Lower lobe of right lung (tissue), 2 donors: ENCODE measurements around the gene IFI27L2. TPM values are rescaled to one million over a fixed set of nuclear protein-coding genes. Genes with fewer than 3 reads are reported as not detected.

Source experiments
- ATAC-seq, 2 donors: fragments of 200-7000 bp; cut with Tn5 transposase; one replicate each; pipeline ENCODE4 v1.9.1; 2020 to 2022; ENCODE audit warnings: mild to moderate bottlenecking in 2 of 2, moderate library complexity in 2 of 2
- DNase-seq: peaks from one replicate; pipeline ENCODE4 v3.0.0-alpha.2; 2020
- H3K27ac ChIP-seq: fragments of 200-600 bp; one replicate; pipeline ENCODE4 v1.8.0; 2022
- H3K27me3 ChIP-seq: fragments of 200-600 bp; one replicate; pipeline ENCODE4 v1.8.0; 2022; ENCODE audit warnings: low read depth
- H3K36me3 ChIP-seq: fragments of 200-600 bp; one replicate; pipeline ENCODE4 v1.8.0; 2022; ENCODE audit warnings: mild to moderate bottlenecking
- H3K4me1 ChIP-seq: fragments of 200-600 bp; one replicate; pipeline ENCODE4 v1.8.0; 2022
- H3K4me3 ChIP-seq: fragments of 200-600 bp; one replicate; pipeline ENCODE4 v1.8.0; 2022; ENCODE audit warnings: mild to moderate bottlenecking
- H3K9me3 ChIP-seq: fragments of 200-600 bp; one replicate; pipeline ENCODE4 v1.8.0; 2022
- CTCF ChIP-seq: fragments of 200-600 bp; IDR thresholded peaks from one replicate; pipeline ENCODE4 v1.8.0; 2022; ENCODE audit warnings: antibody characterized with exemption, mild to moderate bottlenecking
- intact Hi-C: fragments of 100-400 bp; cut with DNase I; formaldehyde crosslinking; loops from one replicate; pipeline ENCODE4 v1.11.0; 2022
- total RNA-seq: library from RNA; stranded (reverse); fragmentation: NEBNext Ultra II Directional; extraction: Animal tissue kit (Norgen Biotek cat#: 25700); gene quantifications from one replicate; pipeline ENCODE4 v1.2.1, GENCODE V29; 2021
- donor health status: DM: no; HTN: yes; CAD: no; lungs with severe emphysema.

The IFI27L2 gene
- total RNA-seq, 1 donor from 2014 or later: 49.7 TPM

GRCh38 chr14:94170136-94170535 is 40.7 kb upstream of the IFI27L2 start:
- DNase-seq (no peak), ATAC-seq (no peak)
- Histone ChIP-seq H3K27me3 (peaks cover 7% of the 10 kb centered on the region), H3K4me3 (no peak overlapping the region), H3K27ac (no peak overlapping the region), H3K9me3 (no peaks in the 10 kb centered on the region), H3K4me1 (peaks cover 9% of the 10 kb centered on the region), H3K36me3 (no peaks in the 10 kb centered on the region)
- no peak for TF ChIP-seq CTCF
- intact Hi-C loops: no loop called here

- Histone ChIP-seq H3K27me3 (no peaks in the 10 kb centered on the region), H3K4me3 (no peak overlapping the region), H3K4me1 (peaks cover 14% of the 10 kb centered on the region), H3K9me3 (no peaks in the 10 kb centered on the region), H3K27ac (no peak overlapping the region), H3K36me3 (no peaks in the 10 kb centered on the region)
- DNase-seq: no peak
- intact Hi-C loops: no loop called here
- ATAC-seq: peak in 1 of 2 donors; percentile 8
- TF ChIP-seq CTCF: no peak
These were observed 36.3 kb upstream of the IFI27L2 start for GRCh38 chr14:94165744-94166143.

DNA sequence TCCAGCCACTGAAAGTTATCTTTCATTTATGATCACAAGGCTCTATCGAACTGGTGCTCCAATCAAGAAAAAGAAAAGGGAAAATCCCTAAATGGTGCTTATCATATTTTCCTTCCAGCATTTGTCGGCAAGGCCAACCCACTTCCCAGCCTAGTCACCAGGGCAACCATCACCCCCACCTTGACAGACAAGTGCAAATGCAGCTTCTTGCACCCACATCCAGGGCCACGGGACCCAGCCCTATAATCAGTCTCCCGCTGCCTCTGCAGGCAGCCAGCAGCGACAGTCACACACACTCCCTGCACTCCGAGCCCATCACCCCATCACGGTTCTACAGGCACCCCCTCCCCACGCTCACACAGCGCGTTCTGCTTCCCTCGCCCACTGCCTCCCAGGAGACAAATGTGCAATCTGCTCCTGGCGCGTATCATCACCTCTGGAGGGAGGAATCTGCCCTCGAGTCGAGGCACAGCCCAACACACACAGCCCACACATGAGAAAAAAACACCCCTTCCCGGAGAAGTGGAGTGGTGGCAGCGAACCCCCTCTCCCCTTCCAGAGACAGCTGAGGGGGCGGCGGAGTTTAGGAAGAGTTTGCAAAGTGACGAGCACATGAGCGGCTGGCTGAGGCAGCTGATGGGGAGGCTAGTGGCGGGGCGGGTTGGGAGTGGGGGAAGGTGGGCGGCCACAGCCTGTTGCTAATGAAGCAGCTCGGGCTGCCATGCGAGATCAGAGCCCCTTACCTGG is 35.5 kb upstream of the IFI27L2 start:
- no peaks in the 10 kb centered on the region for H3K27me3 ChIP-seq
- H3K27ac ChIP-seq: no peak overlapping the region
- peaks cover 14% of the 10 kb centered on the region for H3K4me1 ChIP-seq
- no peak overlapping the region for H3K4me3 ChIP-seq
- intact Hi-C loops: no loop called here
- H3K9me3 ChIP-seq: no peaks in the 10 kb centered on the region
- peak in 1 of 2 donors; percentile 32 for ATAC-seq
- TF ChIP-seq CTCF: no peak
- no peaks in the 10 kb centered on the region for H3K36me3 ChIP-seq
- DNase-seq: no peak

DNA sequence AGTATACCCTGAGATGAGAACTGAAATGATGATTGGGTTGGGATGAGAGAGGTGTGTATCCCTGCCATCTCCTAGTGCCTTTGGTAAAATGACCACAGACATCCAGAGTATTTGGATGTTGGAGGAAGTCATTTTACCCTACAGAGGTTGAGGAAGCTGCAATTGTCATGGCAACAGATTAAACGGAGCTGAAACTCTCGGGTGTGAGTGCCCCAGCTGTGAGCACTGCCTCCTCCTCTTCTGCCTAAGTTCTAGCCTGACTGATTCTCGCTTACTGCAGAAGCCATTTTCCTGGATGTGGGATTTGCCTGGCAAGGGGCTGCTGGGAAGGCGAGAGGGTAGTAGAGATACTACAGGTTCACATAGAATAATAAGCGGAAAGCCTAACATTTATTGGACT is 34.4 kb upstream of the IFI27L2 start:
- no peak overlapping the region for H3K4me3 ChIP-seq
- peaks cover 14% of the 10 kb centered on the region for H3K4me1 ChIP-seq
- no peak overlapping the region for H3K27ac ChIP-seq
- H3K36me3 ChIP-seq: no peaks in the 10 kb centered on the region
- intact Hi-C loops: no loop called here
- H3K9me3 ChIP-seq: no peaks in the 10 kb centered on the region
- ATAC-seq (no peak), DNase-seq (no peak)
- TF ChIP-seq CTCF: no peak
- no peaks in the 10 kb centered on the region for H3K27me3 ChIP-seq

DNA sequence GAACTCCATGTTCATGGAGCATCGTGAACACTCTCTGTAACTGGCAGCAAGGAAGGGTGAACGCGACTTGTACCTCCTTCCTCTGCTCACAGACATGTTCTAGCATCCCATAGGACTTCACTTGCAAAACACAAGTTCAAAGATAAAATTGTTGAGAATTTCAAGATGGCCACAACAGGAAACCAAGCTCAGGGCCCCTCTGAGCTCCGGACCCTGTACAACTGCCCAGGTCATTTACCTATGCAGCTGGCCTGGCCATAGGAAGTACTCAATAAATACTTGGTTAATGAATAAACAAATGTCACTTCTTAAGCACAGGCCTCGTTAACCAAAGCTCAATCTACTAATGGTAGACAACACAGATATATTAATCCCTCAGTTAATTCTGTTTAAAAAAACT is 33.1 kb upstream of the IFI27L2 start:
- Histone ChIP-seq H3K4me3 (no peak overlapping the region), H3K27me3 (no peaks in the 10 kb centered on the region), H3K27ac (no peak overlapping the region), H3K4me1 (peaks cover 18% of the 10 kb centered on the region), H3K9me3 (no peaks in the 10 kb centered on the region), H3K36me3 (no peaks in the 10 kb centered on the region)
- no peak for ATAC-seq
- intact Hi-C loops: no loop called here
- no peak for TF ChIP-seq CTCF
- no peak for DNase-seq
